Ishikawa (cell line): Measurements from ENCODE around the gene PARD3B.

ENCODE experiments used
- CEBPB ChIP-seq: IDR thresholded peaks from 2 replicates; pipeline ENCODE4 v1.6.1; 2012
- EP300 ChIP-seq: IDR thresholded peaks from 2 replicates; pipeline ENCODE4 v1.6.1; 2012; ENCODE audit warnings: borderline replicate concordance
- FOXM1 ChIP-seq: IDR thresholded peaks from 2 replicates; pipeline ENCODE4 v1.6.1; 2012; ENCODE audit warnings: low read depth, borderline replicate concordance
- RAD21 ChIP-seq: IDR thresholded peaks from 2 replicates; pipeline ENCODE4 v1.6.1; 2012; ENCODE audit warnings: low read depth
- TAF1 ChIP-seq: IDR thresholded peaks from 2 replicates; pipeline ENCODE4 v1.6.1; 2012; ENCODE audit warnings: low read depth, mild to moderate bottlenecking
- TCF12 ChIP-seq: IDR thresholded peaks from 2 replicates; pipeline ENCODE4 v1.6.1; 2012; ENCODE audit warnings: low read depth
- TEAD4 ChIP-seq: IDR thresholded peaks from 2 replicates; pipeline ENCODE4 v1.6.1; 2012
- YY1 ChIP-seq: IDR thresholded peaks from 2 replicates; pipeline ENCODE4 v1.6.1; 2012; ENCODE audit warnings: low read depth
- ZBTB7A ChIP-seq: IDR thresholded peaks from 2 replicates; pipeline ENCODE4 v1.6.1; 2012; ENCODE audit warnings: low read depth
- TF ChIP-seq, protein P1 (sequence below): IDR thresholded peaks from 2 replicates; pipeline ENCODE4 v1.6.1; 2012
- TF ChIP-seq, protein P2 (sequence below): IDR thresholded peaks from 2 replicates; pipeline ENCODE4 v1.6.1; 2012
- TF ChIP-seq, protein P3 (sequence below): IDR thresholded peaks from 2 replicates; pipeline ENCODE4 v1.6.1; 2012; ENCODE audit warnings: low read depth, mild to moderate bottlenecking

DNA sequence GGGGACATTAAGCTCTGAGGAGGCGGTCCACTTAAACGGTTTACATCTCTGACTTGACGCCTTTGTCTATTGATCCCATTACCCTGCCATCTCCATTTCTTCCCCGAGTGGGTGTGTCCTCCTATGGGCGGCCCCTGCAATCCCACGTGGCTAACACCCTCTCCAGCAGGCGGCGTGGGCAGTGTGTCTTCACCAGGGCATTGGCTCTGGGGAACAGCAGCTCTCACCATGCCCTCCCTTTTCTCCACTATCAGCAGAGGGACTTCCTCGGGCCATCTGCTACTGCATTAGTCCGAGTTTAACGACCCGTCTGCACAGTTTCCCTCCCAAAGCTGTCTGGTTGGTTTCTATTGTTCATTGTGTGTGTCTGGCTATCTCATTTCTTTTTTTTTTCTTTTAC lies 625.1 kb downstream of the PARD3B start:
- TF ChIP-seq ZBTB7A: no peak
- no peak for TF ChIP-seq EP300
- TF ChIP-seq, protein P1, sequence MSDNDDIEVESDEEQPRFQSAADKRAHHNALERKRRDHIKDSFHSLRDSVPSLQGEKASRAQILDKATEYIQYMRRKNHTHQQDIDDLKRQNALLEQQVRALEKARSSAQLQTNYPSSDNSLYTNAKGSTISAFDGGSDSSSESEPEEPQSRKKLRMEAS: no peak
- TF ChIP-seq RAD21: no peak
- no peak for TF ChIP-seq YY1
- no peak for TF ChIP-seq TEAD4
- TF ChIP-seq, protein P2, sequence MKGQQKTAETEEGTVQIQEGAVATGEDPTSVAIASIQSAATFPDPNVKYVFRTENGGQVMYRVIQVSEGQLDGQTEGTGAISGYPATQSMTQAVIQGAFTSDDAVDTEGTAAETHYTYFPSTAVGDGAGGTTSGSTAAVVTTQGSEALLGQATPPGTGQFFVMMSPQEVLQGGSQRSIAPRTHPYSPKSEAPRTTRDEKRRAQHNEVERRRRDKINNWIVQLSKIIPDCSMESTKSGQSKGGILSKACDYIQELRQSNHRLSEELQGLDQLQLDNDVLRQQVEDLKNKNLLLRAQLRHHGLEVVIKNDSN: no peak
- TF ChIP-seq TCF12: no peak
- TF ChIP-seq, protein P3, sequence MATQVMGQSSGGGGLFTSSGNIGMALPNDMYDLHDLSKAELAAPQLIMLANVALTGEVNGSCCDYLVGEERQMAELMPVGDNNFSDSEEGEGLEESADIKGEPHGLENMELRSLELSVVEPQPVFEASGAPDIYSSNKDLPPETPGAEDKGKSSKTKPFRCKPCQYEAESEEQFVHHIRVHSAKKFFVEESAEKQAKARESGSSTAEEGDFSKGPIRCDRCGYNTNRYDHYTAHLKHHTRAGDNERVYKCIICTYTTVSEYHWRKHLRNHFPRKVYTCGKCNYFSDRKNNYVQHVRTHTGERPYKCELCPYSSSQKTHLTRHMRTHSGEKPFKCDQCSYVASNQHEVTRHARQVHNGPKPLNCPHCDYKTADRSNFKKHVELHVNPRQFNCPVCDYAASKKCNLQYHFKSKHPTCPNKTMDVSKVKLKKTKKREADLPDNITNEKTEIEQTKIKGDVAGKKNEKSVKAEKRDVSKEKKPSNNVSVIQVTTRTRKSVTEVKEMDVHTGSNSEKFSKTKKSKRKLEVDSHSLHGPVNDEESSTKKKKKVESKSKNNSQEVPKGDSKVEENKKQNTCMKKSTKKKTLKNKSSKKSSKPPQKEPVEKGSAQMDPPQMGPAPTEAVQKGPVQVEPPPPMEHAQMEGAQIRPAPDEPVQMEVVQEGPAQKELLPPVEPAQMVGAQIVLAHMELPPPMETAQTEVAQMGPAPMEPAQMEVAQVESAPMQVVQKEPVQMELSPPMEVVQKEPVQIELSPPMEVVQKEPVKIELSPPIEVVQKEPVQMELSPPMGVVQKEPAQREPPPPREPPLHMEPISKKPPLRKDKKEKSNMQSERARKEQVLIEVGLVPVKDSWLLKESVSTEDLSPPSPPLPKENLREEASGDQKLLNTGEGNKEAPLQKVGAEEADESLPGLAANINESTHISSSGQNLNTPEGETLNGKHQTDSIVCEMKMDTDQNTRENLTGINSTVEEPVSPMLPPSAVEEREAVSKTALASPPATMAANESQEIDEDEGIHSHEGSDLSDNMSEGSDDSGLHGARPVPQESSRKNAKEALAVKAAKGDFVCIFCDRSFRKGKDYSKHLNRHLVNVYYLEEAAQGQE: no peak
- TF ChIP-seq TAF1: no peak
- TF ChIP-seq CEBPB: no peak
- no peak for TF ChIP-seq FOXM1
